ENCODE data around the gene OR6C68.
A peak's percentile ranks its signal among the peaks of the same experiment; 100 is the strongest.
"Not testable (repeated sequence)": the region's sequence is repeated elsewhere in the genome, so short reads cannot be mapped to it uniquely, and the experiment has no call there.

OR6C68 gene

GRCh38 chr12:55467836-55468235, 24.3 kb upstream of the OR6C68 start:
- no peak overlapping the region for H4K8ac ChIP-seq (ENCODE audit: low read depth, low read length)
- H3K4me1 ChIP-seq (ENCODE audit: control insufficient read depth, low read depth, low read length) = peaks cover 2% of the 10 kb centered on the region
- H3K79me2 ChIP-seq (ENCODE audit: control insufficient read depth, insufficient read depth, low read length) = no peaks in the 10 kb centered on the region
- H3K27ac ChIP-seq (ENCODE audit: low read depth, low read length) = no peak overlapping the region
- H3K36me3 ChIP-seq (ENCODE audit: control insufficient read depth, insufficient read depth, low read length) = no peaks in the 10 kb centered on the region
- H4K5ac ChIP-seq (ENCODE audit: low read length) = no peak overlapping the region
- no peak overlapping the region for H3K18ac ChIP-seq (ENCODE audit: low read length)
- no peak overlapping the region for H2AK5ac ChIP-seq (ENCODE audit: low read length)
- no peak overlapping the region for H3K4me3 ChIP-seq (ENCODE audit: low read length)
- no peak overlapping the region for H3K23ac ChIP-seq (ENCODE audit: low read length)
- no peak overlapping the region for H2BK120ac ChIP-seq (ENCODE audit: low read depth, low read length)
- no peak overlapping the region for H3K9ac ChIP-seq (ENCODE audit: low read length)
- H3K79me1 ChIP-seq (ENCODE audit: low read length) = no peaks in the 10 kb centered on the region
- no peaks in the 10 kb centered on the region for H3K27me3 ChIP-seq (ENCODE audit: insufficient read depth, low read length, poor library complexity)
- H2BK15ac ChIP-seq (replicated peaks; ENCODE audit: low read depth) = no peak overlapping the region
- no peak overlapping the region for H3K4me2 ChIP-seq (ENCODE audit: low read length)
- no peak overlapping the region for H3K4ac ChIP-seq (ENCODE audit: low read depth, low read length)
- WGBS (ENCODE audit: extremely low coverage, insufficient coverage, low lambda C conversion rate) = no CpG with 5 or more reads among the region's 2 CpGs
- H3K56ac ChIP-seq (ENCODE audit: low read length) = no peak overlapping the region
- no peak overlapping the region for H2BK5ac ChIP-seq (ENCODE audit: low read length)
- no peak for DNase-seq

- Histone ChIP-seq H2AK5ac (ENCODE audit: low read length) (no peak overlapping the region), H3K4me3 (ENCODE audit: low read length) (no peak overlapping the region), H3K79me2 (ENCODE audit: control insufficient read depth, insufficient read depth, low read length) (no peaks in the 10 kb centered on the region), H3K27me3 (ENCODE audit: insufficient read depth, low read length, poor library complexity) (no peaks in the 10 kb centered on the region), H2BK5ac (ENCODE audit: low read length) (no peak overlapping the region), H3K4me2 (ENCODE audit: low read length) (no peak overlapping the region), H3K27ac (ENCODE audit: low read depth, low read length) (no peak overlapping the region), H4K8ac (ENCODE audit: low read depth, low read length) (no peak overlapping the region), H3K4me1 (ENCODE audit: control insufficient read depth, low read depth, low read length) (peaks cover 2% of the 10 kb centered on the region), H2BK15ac (replicated peaks; ENCODE audit: low read depth) (no peak overlapping the region), H3K23ac (ENCODE audit: low read length) (no peak overlapping the region), H3K36me3 (ENCODE audit: control insufficient read depth, insufficient read depth, low read length) (no peaks in the 10 kb centered on the region), H2BK120ac (ENCODE audit: low read depth, low read length) (no peak overlapping the region), H3K4ac (ENCODE audit: low read depth, low read length) (no peak overlapping the region), H3K56ac (ENCODE audit: low read length) (no peak overlapping the region), H4K5ac (ENCODE audit: low read length) (no peak overlapping the region), H3K79me1 (ENCODE audit: low read length) (no peaks in the 10 kb centered on the region), H3K18ac (ENCODE audit: low read length) (no peak overlapping the region), H3K9ac (ENCODE audit: low read length) (no peak overlapping the region)
- no CpG with 5 or more reads among the region's 2 CpGs for WGBS (ENCODE audit: extremely low coverage, insufficient coverage, low lambda C conversion rate)
- no peak for DNase-seq
Measured at GRCh38 chr12:55469291-55469690, 22.9 kb upstream of the OR6C68 start.

- Histone ChIP-seq H3K56ac (ENCODE audit: low read length) (no peak within 1 kb of the TSS), H3K36me3 (ENCODE audit: control insufficient read depth, insufficient read depth, low read length) (no peaks in the 10 kb centered on the region), H3K27ac (ENCODE audit: low read depth, low read length) (no peak within 1 kb of the TSS), H3K23ac (ENCODE audit: low read length) (no peak within 1 kb of the TSS), H3K27me3 (ENCODE audit: insufficient read depth, low read length, poor library complexity) (no peaks in the 10 kb centered on the region), H3K4ac (ENCODE audit: low read depth, low read length) (no peak within 1 kb of the TSS), H3K79me2 (ENCODE audit: control insufficient read depth, insufficient read depth, low read length) (no peaks in the 10 kb centered on the region), H3K79me1 (ENCODE audit: low read length) (no peaks in the 10 kb centered on the region), H3K4me2 (ENCODE audit: low read length) (no peak within 1 kb of the TSS), H2BK5ac (ENCODE audit: low read length) (no peak within 1 kb of the TSS), H2BK15ac (replicated peaks; ENCODE audit: low read depth) (no peak within 1 kb of the TSS), H3K4me1 (ENCODE audit: control insufficient read depth, low read depth, low read length) (peaks cover 2% of the 10 kb centered on the region), H3K18ac (ENCODE audit: low read length) (no peak within 1 kb of the TSS), H4K5ac (ENCODE audit: low read length) (no peak within 1 kb of the TSS), H2AK5ac (ENCODE audit: low read length) (no peak within 1 kb of the TSS), H2BK120ac (ENCODE audit: low read depth, low read length) (no peak within 1 kb of the TSS), H4K8ac (ENCODE audit: low read depth, low read length) (no peak within 1 kb of the TSS), H3K4me3 (ENCODE audit: low read length) (no peak within 1 kb of the TSS), H3K9ac (ENCODE audit: low read length) (no peak within 1 kb of the TSS)
- WGBS (ENCODE audit: extremely low coverage, insufficient coverage, low lambda C conversion rate) = no CpG with 5 or more reads among the region's 3 CpGs
- DNase-seq = peak; percentile 48
Measured at GRCh38 chr12:55470088-55470829, 21.9 kb upstream of the OR6C68 start, which contains the start of gene OR6C70. Gene OR6C70, minus strand, starts transcription at chr12:55470138. Its CDS starts 0 bp downstream, at chr12:55470138.

GRCh38 chr12:55472264-55472663, 19.9 kb upstream of the OR6C68 start:
- H2BK5ac ChIP-seq (ENCODE audit: low read length) = no peak overlapping the region
- no peak overlapping the region for H2BK120ac ChIP-seq (ENCODE audit: low read depth, low read length)
- H3K56ac ChIP-seq (ENCODE audit: low read length) = no peak overlapping the region
- H3K27ac ChIP-seq (ENCODE audit: low read depth, low read length) = no peak overlapping the region
- no peak overlapping the region for H3K4ac ChIP-seq (ENCODE audit: low read depth, low read length)
- WGBS (ENCODE audit: extremely low coverage, insufficient coverage, low lambda C conversion rate) = no CpG with 5 or more reads among the region's 1 CpG
- no peaks in the 10 kb centered on the region for H3K27me3 ChIP-seq (ENCODE audit: insufficient read depth, low read length, poor library complexity)
- no peak for DNase-seq
- no peak overlapping the region for H3K23ac ChIP-seq (ENCODE audit: low read length)
- no peak overlapping the region for H3K4me3 ChIP-seq (ENCODE audit: low read length)
- H3K79me2 ChIP-seq (ENCODE audit: control insufficient read depth, insufficient read depth, low read length) = no peaks in the 10 kb centered on the region
- H3K9ac ChIP-seq (ENCODE audit: low read length) = no peak overlapping the region
- peaks cover 2% of the 10 kb centered on the region for H3K4me1 ChIP-seq (ENCODE audit: control insufficient read depth, low read depth, low read length)
- no peak overlapping the region for H2BK15ac ChIP-seq (replicated peaks; ENCODE audit: low read depth)
- no peak overlapping the region for H4K5ac ChIP-seq (ENCODE audit: low read length)
- H3K4me2 ChIP-seq (ENCODE audit: low read length) = no peak overlapping the region
- no peaks in the 10 kb centered on the region for H3K79me1 ChIP-seq (ENCODE audit: low read length)
- H2AK5ac ChIP-seq (ENCODE audit: low read length) = no peak overlapping the region
- H3K18ac ChIP-seq (ENCODE audit: low read length) = no peak overlapping the region
- no peaks in the 10 kb centered on the region for H3K36me3 ChIP-seq (ENCODE audit: control insufficient read depth, insufficient read depth, low read length)
- no peak overlapping the region for H4K8ac ChIP-seq (ENCODE audit: low read depth, low read length)

- not testable (repeated sequence) for H3K23ac ChIP-seq (ENCODE audit: low read length); H3K4me1 ChIP-seq (ENCODE audit: control insufficient read depth, low read depth, low read length); H2BK120ac ChIP-seq (ENCODE audit: low read depth, low read length); H4K8ac ChIP-seq (ENCODE audit: low read depth, low read length); H3K4ac ChIP-seq (ENCODE audit: low read depth, low read length); H3K27me3 ChIP-seq (ENCODE audit: insufficient read depth, low read length, poor library complexity); H2AK5ac ChIP-seq (ENCODE audit: low read length); H3K18ac ChIP-seq (ENCODE audit: low read length); H4K5ac ChIP-seq (ENCODE audit: low read length); H2BK5ac ChIP-seq (ENCODE audit: low read length); H3K79me2 ChIP-seq (ENCODE audit: control insufficient read depth, insufficient read depth, low read length); H3K4me3 ChIP-seq (ENCODE audit: low read length); H3K9ac ChIP-seq (ENCODE audit: low read length); H2BK15ac ChIP-seq (replicated peaks; ENCODE audit: low read depth); H3K4me2 ChIP-seq (ENCODE audit: low read length); H3K36me3 ChIP-seq (ENCODE audit: control insufficient read depth, insufficient read depth, low read length); H3K56ac ChIP-seq (ENCODE audit: low read length); H3K79me1 ChIP-seq (ENCODE audit: low read length); DNase-seq; H3K27ac ChIP-seq (ENCODE audit: low read depth, low read length)
- no CpG with 5 or more reads among the region's 29 CpGs for WGBS (ENCODE audit: extremely low coverage, insufficient coverage, low lambda C conversion rate)
Measured at GRCh38 chr12:55479136-55479535, 13.0 kb upstream of the OR6C68 start.

- H2BK15ac ChIP-seq (replicated peaks; ENCODE audit: low read depth); DNase-seq; H3K56ac ChIP-seq (ENCODE audit: low read length); H4K8ac ChIP-seq (ENCODE audit: low read depth, low read length); H3K4ac ChIP-seq (ENCODE audit: low read depth, low read length); H3K4me1 ChIP-seq (ENCODE audit: control insufficient read depth, low read depth, low read length); H3K36me3 ChIP-seq (ENCODE audit: control insufficient read depth, insufficient read depth, low read length); H3K79me1 ChIP-seq (ENCODE audit: low read length); H3K27ac ChIP-seq (ENCODE audit: low read depth, low read length); H2BK120ac ChIP-seq (ENCODE audit: low read depth, low read length); H3K79me2 ChIP-seq (ENCODE audit: control insufficient read depth, insufficient read depth, low read length); H3K4me3 ChIP-seq (ENCODE audit: low read length); H3K18ac ChIP-seq (ENCODE audit: low read length); H2BK5ac ChIP-seq (ENCODE audit: low read length); H2AK5ac ChIP-seq (ENCODE audit: low read length); H3K23ac ChIP-seq (ENCODE audit: low read length); H3K9ac ChIP-seq (ENCODE audit: low read length); H3K27me3 ChIP-seq (ENCODE audit: insufficient read depth, low read length, poor library complexity); H4K5ac ChIP-seq (ENCODE audit: low read length); H3K4me2 ChIP-seq (ENCODE audit: low read length): not testable (repeated sequence)
- WGBS (ENCODE audit: extremely low coverage, insufficient coverage, low lambda C conversion rate) = no CpG with 5 or more reads among the region's 13 CpGs
Measured at GRCh38 chr12:55484284-55484683, 7.9 kb upstream of the OR6C68 start.
